Activated effector memory CD4-positive, alpha-beta T cell treated with anti-CD3 and anti-CD28 coated beads, Interleukin-2, amount 50 U/mL, for 16 hours (primary cell): ENCODE data around the gene SLC1A1.

ENCODE experiments used
- DNase-seq: peaks from one replicate; pipeline ENCODE4 v3.0.0-alpha.2; 2020

Gene SLC1A1

GRCh38 chr9:4547016-4547415 lies 56.7 kb downstream of the SLC1A1 start:
- DNase-seq: no peak

- no peak for DNase-seq
Observed at GRCh38 chr9:4548811-4549725, 58.8 kb downstream of the SLC1A1 start.

DNA sequence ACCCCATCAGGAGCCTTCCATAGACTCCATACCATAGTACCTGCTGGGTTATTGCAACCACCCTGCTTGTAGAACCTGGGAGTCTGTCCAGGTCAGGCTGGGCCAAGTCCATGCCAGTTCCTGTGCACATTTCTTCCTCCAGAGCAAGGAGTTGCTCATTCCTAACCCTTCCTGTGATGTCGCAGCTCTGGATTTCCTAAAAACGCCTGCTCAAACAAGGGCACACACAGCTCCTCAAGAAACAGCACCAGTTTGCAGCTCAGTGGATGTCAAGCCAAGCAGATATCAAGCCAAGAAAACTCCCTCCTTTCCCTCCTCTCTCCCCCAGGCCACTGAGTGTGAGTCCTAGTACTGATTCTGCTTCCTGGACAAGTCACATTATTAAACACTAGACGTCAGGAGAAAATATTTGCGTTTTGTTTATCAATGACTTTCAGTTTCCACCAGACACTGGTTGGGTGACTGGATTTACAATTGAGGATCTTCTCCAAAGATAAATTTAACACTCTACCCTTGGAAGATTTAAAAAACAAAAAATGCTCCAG lies 59.6 kb downstream of the SLC1A1 start:
- no peak for DNase-seq

- DNase-seq: no peak
Observed at GRCh38 chr9:4550777-4551484, 60.7 kb downstream of the SLC1A1 start.

DNA sequence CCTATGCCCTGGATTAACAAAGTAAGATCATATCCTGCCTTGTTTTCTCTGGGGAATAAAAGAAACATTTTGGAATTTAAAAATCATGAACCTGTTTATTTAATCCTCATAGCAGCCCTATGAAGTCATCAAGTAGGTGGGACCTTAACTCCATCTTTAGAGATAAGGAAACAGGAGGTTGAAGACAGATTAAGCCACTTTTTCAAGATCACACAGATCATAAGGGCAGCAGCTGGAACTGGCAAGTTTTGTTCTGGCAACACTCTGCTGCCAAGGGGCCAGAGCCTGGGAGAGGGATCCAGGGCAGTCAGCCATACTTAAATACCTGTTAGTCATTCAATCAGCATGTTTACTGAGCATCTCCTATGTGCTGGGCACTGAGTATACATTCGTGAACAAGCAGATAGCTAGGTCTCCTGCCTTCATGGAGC lies 63.7 kb downstream of the SLC1A1 start:
- DNase-seq: no peak

- DNase-seq: no peak
Observed at GRCh38 chr9:4555236-4555635, 65.0 kb downstream of the SLC1A1 start.

- DNase-seq: no peak
Observed at GRCh38 chr9:4558371-4558998, 68.2 kb downstream of the SLC1A1 start.

- DNase-seq: no peak
Observed at GRCh38 chr9:4559261-4560182, 69.3 kb downstream of the SLC1A1 start.

DNA sequence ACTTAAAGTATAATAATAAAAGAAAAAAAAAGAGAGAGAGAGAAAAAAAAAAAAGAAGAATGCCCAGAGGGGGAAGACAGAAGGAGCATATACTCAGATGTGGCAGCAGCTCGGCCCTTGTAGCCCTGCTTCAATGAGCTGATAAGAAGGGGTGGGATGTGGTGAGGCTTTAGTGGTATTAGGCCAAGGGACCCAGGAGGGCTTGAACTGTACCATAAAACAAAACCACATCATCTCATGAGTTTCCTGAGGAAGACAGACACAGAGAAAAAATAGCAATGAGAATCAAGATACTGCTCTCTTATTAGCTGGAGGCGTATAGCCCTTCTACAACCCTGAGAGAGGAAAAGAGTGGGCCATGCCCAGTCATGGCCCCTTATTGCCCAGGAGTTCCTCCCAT lies 72.8 kb downstream of the SLC1A1 start:
- no peak for DNase-seq

DNA sequence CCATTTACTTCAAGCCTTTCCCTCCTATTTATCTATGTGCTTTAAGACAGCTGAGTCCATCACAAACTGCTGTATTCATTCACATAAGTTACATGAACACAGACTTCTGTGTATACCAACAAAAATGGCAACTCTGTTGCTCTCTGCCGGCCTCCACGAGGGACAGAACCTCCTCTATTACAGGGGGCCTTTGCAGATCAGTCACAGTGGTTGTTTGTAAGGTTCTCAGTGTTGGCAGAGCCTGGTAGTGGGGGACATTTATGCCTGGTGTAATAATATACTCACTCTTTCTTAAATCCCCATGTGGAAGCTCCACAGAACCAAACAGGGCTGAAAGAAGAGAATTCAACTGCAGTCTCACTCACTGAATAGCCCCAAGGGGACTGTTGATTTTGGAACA lies 76.5 kb downstream of the SLC1A1 start:
- no peak for DNase-seq

DNA sequence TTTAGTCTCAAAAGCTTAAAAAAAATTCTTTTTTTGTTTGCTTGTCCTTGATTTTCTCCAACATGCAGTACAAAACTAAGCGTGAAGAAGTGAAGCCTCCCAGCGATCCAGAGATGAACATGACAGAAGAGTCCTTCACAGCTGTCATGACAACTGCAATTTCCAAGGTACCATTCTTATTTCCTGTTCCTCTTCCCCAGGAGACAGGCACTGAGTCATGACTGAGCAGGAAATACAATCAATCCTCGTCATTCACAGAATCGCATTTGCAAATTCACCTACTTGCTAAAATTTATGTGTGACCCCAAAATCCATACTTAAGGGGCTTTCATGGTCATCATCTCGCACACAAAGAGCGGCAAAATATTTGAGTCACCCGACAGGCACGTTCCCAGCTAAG lies 77.3 kb downstream of the SLC1A1 start:
- no peak for DNase-seq

GRCh38 chr9:4569101-4569500 lies 78.8 kb downstream of the SLC1A1 start:
- no peak for DNase-seq

DNA sequence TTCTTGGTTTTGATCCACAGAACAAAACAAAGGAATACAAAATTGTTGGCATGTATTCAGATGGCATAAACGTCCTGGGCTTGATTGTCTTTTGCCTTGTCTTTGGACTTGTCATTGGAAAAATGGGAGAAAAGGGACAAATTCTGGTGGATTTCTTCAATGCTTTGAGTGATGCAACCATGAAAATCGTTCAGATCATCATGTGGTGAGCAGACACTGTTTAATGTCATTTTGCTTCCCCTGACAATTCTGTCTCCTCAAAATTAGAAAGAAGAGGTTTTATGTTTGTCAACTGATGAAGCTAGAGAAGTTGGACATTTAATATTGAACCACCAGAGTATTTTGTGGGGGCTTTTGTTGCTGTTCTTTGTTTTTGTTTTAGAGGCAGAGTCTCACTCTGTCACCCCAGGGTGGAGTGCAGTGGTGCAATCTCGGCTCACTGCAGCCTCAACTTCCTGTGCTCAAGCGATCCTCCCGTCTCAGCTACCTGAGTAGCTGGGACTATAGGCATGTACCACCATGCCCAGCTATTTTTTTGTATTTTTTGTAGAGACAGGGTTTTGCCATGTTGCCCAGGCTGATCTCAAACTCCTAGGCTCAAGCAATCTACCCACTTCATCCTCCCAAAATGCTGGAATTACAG lies 82.0 kb downstream of the SLC1A1 start:
- no peak for DNase-seq

GRCh38 chr9:4573176-4573575 lies 82.9 kb downstream of the SLC1A1 start:
- DNase-seq: no peak

GRCh38 chr9:4573634-4574389 lies 83.5 kb downstream of the SLC1A1 start:
- DNase-seq: no peak

GRCh38 chr9:4574657-4575243 lies 84.5 kb downstream of the SLC1A1 start:
- DNase-seq: no peak

- DNase-seq: no peak
Observed at GRCh38 chr9:4575997-4576396, 85.7 kb downstream of the SLC1A1 start.

DNA sequence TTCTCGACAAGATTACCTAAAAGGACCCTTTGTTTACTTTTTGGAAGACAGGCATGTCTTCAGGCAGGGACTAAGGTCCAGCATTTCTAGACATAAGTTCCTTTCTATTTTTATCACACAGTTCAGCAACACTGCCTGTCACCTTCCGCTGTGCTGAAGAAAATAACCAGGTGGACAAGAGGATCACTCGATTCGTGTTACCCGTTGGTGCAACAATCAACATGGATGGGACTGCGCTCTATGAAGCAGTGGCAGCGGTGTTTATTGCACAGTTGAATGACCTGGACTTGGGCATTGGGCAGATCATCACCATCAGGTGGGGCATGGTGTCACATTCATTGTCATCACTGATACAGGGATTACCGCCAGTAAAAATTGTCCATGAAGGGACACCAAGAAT lies 86.2 kb downstream of the SLC1A1 start:
- DNase-seq: no peak

DNA sequence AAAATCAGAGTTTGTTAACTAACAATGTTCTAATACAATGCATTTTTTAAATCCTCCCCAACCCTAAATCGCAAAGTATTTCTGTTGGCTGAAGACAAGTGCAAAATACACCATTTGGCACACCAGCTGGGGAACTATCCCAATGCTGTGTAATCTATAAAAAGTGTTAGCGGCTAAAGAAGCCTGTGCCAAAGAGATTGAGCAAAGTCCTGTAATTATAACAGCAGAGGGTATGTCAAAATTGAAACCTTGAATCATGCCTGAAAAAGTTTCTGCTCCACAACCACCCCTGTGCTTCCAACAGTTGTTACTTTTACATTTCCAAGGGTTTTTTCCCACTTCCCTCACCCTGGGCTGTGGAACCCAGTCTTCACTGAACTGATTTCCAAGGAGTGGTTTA lies 88.7 kb downstream of the SLC1A1 start:
- no peak for DNase-seq

DNA sequence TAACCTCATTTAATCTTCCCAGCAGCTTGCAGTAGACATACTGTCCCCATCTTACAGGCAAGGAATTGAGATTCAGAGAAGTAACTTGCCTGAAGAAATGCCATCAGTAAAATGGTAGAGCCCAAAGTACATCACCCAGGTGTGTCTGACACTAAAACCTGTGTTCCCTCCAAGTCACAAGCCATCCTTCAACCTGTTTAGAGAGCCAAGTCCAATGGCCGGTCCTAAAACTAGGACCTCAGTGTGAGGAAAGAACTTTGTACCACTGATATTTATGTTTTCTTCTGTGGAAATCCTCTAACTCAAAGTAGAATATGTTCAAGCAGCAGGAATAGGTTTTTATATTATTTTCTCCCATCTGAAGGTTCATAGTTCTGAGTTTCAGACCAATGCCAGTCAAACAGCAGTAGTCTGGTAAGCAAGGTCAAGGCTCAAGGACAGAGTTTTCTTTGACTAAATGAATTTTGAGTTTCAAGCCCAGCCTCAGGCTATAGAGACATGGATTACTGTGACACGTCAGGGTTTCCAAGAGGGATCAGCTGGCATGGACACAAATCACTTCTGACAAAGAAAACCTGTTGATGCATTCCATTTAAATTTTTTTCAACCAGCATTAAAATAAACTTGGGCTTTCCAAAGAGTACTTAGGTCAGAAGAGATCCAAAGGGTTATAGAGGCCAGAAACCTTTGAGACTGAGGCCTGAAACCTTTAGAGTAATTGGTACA lies 90.9 kb downstream of the SLC1A1 start:
- no peak for DNase-seq
